ENCODE data around the gene TNC. TPM values are rescaled to one million over a fixed set of nuclear protein-coding genes. Genes with fewer than 3 reads are reported as not detected.

The TNC gene
- total RNA-seq = under 1 TPM in 1 of 2 experiments, not detected in 1; 0.12 TPM

- CTCF ChIA-PET = no interaction called here
- no peaks in the 10 kb centered on the region for H3K36me3 Mint-ChIP-seq (ENCODE audit: low read depth)
- no peak for DNase-seq
- no peaks in the 10 kb centered on the region for H3K9me3 Mint-ChIP-seq
- no peak within 1 kb of the TSS for H3K27ac Mint-ChIP-seq
- POLR2A ChIA-PET = interaction anchor here (0.5 kb wide), 1 partner anchor 194 kb away, joined by 5 read pairs; no protein-coding TSS in a partner anchor
- H3K4me3 Mint-ChIP-seq = no peak within 1 kb of the TSS
- H3K27me3 Mint-ChIP-seq = peaks cover 79% of the 10 kb centered on the region
- H3K4me1 Mint-ChIP-seq = no peaks in the 10 kb centered on the region
These were observed at the start of gene TNC for GRCh38 chr9:115117999-115118878. Gene TNC (minus strand): TSS chr9:115118157. CDS start chr9:115091018, 27,139 bp downstream.

GRCh38 chr9:115167175-115167574 is 49.2 kb upstream of the TNC start:
- CTCF ChIA-PET = no interaction called here
- Mint-ChIP-seq H3K36me3 (ENCODE audit: low read depth) (no peaks in the 10 kb centered on the region), H3K27me3 (peaks cover 16% of the 10 kb centered on the region), H3K9me3 (peaks cover 7% of the 10 kb centered on the region), H3K4me3 (no peak overlapping the region), H3K4me1 (no peaks in the 10 kb centered on the region), H3K27ac (no peak overlapping the region)
- POLR2A ChIA-PET = no interaction called here
- DNase-seq = no peak

GRCh38 chr9:115165233-115165632 is 47.3 kb upstream of the TNC start:
- CTCF ChIA-PET = interaction anchor here (0.6 kb wide), 1 partner anchor 1527 kb away, joined by 3 read pairs; no protein-coding TSS in a partner anchor
- Mint-ChIP-seq H3K9me3 (peaks cover 7% of the 10 kb centered on the region), H3K27ac (no peak overlapping the region), H3K36me3 (ENCODE audit: low read depth) (no peaks in the 10 kb centered on the region), H3K4me3 (no peak overlapping the region), H3K4me1 (no peaks in the 10 kb centered on the region), H3K27me3 (peaks cover 16% of the 10 kb centered on the region)
- POLR2A ChIA-PET = no interaction called here
- DNase-seq = no peak

GRCh38 chr9:115164511-115164974 is 46.6 kb upstream of the TNC start:
- H3K36me3 Mint-ChIP-seq (ENCODE audit: low read depth) = no peaks in the 10 kb centered on the region
- peaks cover 7% of the 10 kb centered on the region for H3K9me3 Mint-ChIP-seq
- no peaks in the 10 kb centered on the region for H3K4me1 Mint-ChIP-seq
- H3K4me3 Mint-ChIP-seq = no peak overlapping the region
- ChIA-PET POLR2A (no interaction called here), CTCF (no interaction called here)
- H3K27me3 Mint-ChIP-seq = peaks cover 15% of the 10 kb centered on the region
- no peak for DNase-seq
- H3K27ac Mint-ChIP-seq = no peak overlapping the region

- CTCF ChIA-PET = no interaction called here
- POLR2A ChIA-PET = no interaction called here
- no peaks in the 10 kb centered on the region for H3K4me1 Mint-ChIP-seq
- H3K36me3 Mint-ChIP-seq (ENCODE audit: low read depth) = no peaks in the 10 kb centered on the region
- H3K27ac Mint-ChIP-seq = no peak overlapping the region
- H3K27me3 Mint-ChIP-seq = peaks cover 13% of the 10 kb centered on the region
- no peak for DNase-seq
- H3K9me3 Mint-ChIP-seq = peaks cover 7% of the 10 kb centered on the region
- H3K4me3 Mint-ChIP-seq = no peak overlapping the region
These were observed 45.0 kb upstream of the TNC start for GRCh38 chr9:115162946-115163345.

- peaks cover 7% of the 10 kb centered on the region for H3K9me3 Mint-ChIP-seq
- ChIA-PET POLR2A (no interaction called here), CTCF (no interaction called here)
- H3K4me3 Mint-ChIP-seq = no peak overlapping the region
- no peak for DNase-seq
- H3K27ac Mint-ChIP-seq = no peak overlapping the region
- H3K27me3 Mint-ChIP-seq = peaks cover 15% of the 10 kb centered on the region
- H3K36me3 Mint-ChIP-seq (ENCODE audit: low read depth) = no peaks in the 10 kb centered on the region
- no peaks in the 10 kb centered on the region for H3K4me1 Mint-ChIP-seq
These were observed 43.5 kb upstream of the TNC start for GRCh38 chr9:115161446-115161845.

GRCh38 chr9:115158661-115159481 is 40.9 kb upstream of the TNC start:
- ChIA-PET CTCF (no interaction called here), POLR2A (no interaction called here)
- H3K36me3 Mint-ChIP-seq (ENCODE audit: low read depth) = no peaks in the 10 kb centered on the region
- H3K27me3 Mint-ChIP-seq = peaks cover 16% of the 10 kb centered on the region
- DNase-seq = no peak
- no peak overlapping the region for H3K4me3 Mint-ChIP-seq
- no peaks in the 10 kb centered on the region for H3K4me1 Mint-ChIP-seq
- H3K9me3 Mint-ChIP-seq = peaks cover 7% of the 10 kb centered on the region
- no peak overlapping the region for H3K27ac Mint-ChIP-seq

GRCh38 chr9:115157245-115157674 is 39.3 kb upstream of the TNC start:
- CTCF ChIA-PET = interaction anchor here (0.6 kb wide), 1 partner anchor 507 kb away, joined by 4 read pairs; no protein-coding TSS in a partner anchor
- DNase-seq = no peak
- POLR2A ChIA-PET = no interaction called here
- Mint-ChIP-seq H3K27me3 (peaks cover 10% of the 10 kb centered on the region), H3K36me3 (ENCODE audit: low read depth) (no peaks in the 10 kb centered on the region), H3K4me3 (no peak overlapping the region), H3K9me3 (no peaks in the 10 kb centered on the region), H3K4me1 (no peaks in the 10 kb centered on the region), H3K27ac (no peak overlapping the region)

- Mint-ChIP-seq H3K27ac (no peak overlapping the region), H3K4me3 (no peak overlapping the region), H3K4me1 (no peaks in the 10 kb centered on the region), H3K27me3 (peaks cover 14% of the 10 kb centered on the region), H3K9me3 (no peaks in the 10 kb centered on the region), H3K36me3 (ENCODE audit: low read depth) (no peaks in the 10 kb centered on the region)
- no peak for DNase-seq
- ChIA-PET POLR2A (no interaction called here), CTCF (no interaction called here)
These were observed 37.1 kb upstream of the TNC start for GRCh38 chr9:115155037-115155436.

GRCh38 chr9:115154617-115155016 is 36.7 kb upstream of the TNC start:
- no peaks in the 10 kb centered on the region for H3K4me1 Mint-ChIP-seq
- POLR2A ChIA-PET = no interaction called here
- no peaks in the 10 kb centered on the region for H3K36me3 Mint-ChIP-seq (ENCODE audit: low read depth)
- CTCF ChIA-PET = no interaction called here
- DNase-seq = no peak
- no peak overlapping the region for H3K27ac Mint-ChIP-seq
- no peak overlapping the region for H3K4me3 Mint-ChIP-seq
- peaks cover 14% of the 10 kb centered on the region for H3K27me3 Mint-ChIP-seq
- no peaks in the 10 kb centered on the region for H3K9me3 Mint-ChIP-seq

GRCh38 chr9:115152281-115152820 is 34.4 kb upstream of the TNC start:
- Mint-ChIP-seq H3K36me3 (ENCODE audit: low read depth) (no peaks in the 10 kb centered on the region), H3K27ac (no peak overlapping the region), H3K4me3 (no peak overlapping the region), H3K9me3 (no peaks in the 10 kb centered on the region), H3K4me1 (no peaks in the 10 kb centered on the region), H3K27me3 (peaks cover 24% of the 10 kb centered on the region)
- CTCF ChIA-PET = no interaction called here
- DNase-seq = no peak
- POLR2A ChIA-PET = no interaction called here

GRCh38 chr9:115148721-115149120 is 30.8 kb upstream of the TNC start:
- Mint-ChIP-seq H3K36me3 (ENCODE audit: low read depth) (peaks cover 3% of the 10 kb centered on the region), H3K4me3 (no peak overlapping the region), H3K4me1 (peaks cover 5% of the 10 kb centered on the region), H3K27me3 (peaks cover 35% of the 10 kb centered on the region), H3K27ac (no peak overlapping the region), H3K9me3 (no peaks in the 10 kb centered on the region)
- CTCF ChIA-PET = no interaction called here
- POLR2A ChIA-PET = no interaction called here
- DNase-seq = no peak

GRCh38 chr9:115146581-115147021 is 28.6 kb upstream of the TNC start:
- Mint-ChIP-seq H3K27me3 (peaks cover 38% of the 10 kb centered on the region), H3K36me3 (ENCODE audit: low read depth) (peaks cover 8% of the 10 kb centered on the region), H3K9me3 (peaks cover 3% of the 10 kb centered on the region), H3K4me3 (no peak overlapping the region), H3K4me1 (peaks cover 20% of the 10 kb centered on the region), H3K27ac (no peak overlapping the region)
- CTCF ChIA-PET = no interaction called here
- POLR2A ChIA-PET = no interaction called here
- DNase-seq = no peak

Data from activated CD4-positive, alpha-beta T cell treated with anti-CD3 and anti-CD28 coated beads, Interleukin-2, amount 10 ng/mL, durations not matched to agents 7 days and 5 days (primary cell).